Cortex of kidney (tissue), 1 donor: ENCODE data around the gene UACA.
"Not testable (repeated sequence)": the region's sequence is repeated elsewhere in the genome, so short reads cannot be mapped to it uniquely, and the experiment has no call there.

Experiments
- DNase-seq: peaks from one replicate; lab custom pipeline; 2025; lab: John Stamatoyannopoulos, UW

UACA gene

DNA sequence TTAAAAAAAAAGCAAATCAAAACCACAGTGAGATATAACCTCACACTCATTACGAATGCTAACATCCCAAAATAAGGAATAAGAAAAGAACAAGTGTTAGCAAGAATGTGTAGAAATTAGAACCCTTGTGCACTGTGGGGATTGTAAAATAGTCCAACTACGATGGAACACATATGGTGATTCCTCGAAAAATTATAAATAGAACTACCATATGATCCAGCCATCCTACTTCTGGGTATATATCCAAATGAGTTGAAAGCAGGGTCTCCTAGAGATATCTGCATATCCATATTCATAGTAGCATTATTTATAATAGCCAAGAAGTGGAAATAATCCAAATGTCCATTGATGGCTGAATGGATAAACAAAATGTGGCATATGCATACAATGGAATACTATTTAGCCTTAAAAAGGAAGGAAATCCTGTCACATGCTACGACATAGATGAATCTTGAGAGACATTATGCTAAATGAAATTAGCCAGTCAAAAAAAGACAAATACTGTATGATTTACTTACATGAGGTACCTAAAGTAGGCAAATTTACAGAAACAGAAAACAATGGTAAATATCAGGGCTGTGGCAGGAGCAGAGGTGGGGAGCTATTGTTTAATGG is 55.6 kb downstream of the UACA start:
- no peak for DNase-seq

DNA sequence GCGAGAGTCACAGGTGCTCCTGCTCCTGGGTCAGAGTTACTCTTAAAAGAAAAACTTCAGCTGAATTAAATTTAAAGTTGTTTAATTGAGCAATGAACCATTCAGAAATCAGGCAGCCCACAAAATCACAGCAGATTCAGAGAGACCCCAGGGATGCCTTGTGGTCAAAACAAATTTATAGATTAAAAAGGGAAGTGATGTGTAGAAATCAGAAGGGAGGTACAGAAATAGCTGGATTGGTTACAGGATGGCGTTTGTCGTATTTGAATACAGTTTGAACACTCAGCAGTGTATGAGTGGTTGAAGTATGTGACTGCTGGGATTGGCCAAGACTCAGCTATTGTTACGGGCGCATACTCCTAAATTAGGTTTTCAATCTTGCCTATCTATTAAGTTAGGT is 58.6 kb downstream of the UACA start:
- DNase-seq = no peak

DNA sequence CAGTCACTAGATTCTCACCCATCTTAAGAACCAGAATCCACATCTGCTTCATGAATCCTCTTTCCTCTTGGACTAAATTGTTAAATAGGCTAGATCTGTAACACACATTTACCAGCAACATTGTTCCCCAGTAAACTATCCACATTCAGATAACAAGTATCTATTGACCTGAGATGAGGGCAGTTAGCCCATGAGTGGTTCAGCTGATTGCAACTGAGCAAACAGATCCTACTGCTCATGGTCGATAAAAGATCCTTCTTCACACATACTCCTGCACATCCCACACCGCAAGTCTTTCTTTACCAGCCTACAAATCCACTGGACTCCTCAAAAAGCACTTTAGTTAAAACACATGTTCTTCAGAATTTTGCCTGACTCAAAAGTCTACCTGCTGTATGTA is 59.2 kb downstream of the UACA start:
- no peak for DNase-seq

DNA sequence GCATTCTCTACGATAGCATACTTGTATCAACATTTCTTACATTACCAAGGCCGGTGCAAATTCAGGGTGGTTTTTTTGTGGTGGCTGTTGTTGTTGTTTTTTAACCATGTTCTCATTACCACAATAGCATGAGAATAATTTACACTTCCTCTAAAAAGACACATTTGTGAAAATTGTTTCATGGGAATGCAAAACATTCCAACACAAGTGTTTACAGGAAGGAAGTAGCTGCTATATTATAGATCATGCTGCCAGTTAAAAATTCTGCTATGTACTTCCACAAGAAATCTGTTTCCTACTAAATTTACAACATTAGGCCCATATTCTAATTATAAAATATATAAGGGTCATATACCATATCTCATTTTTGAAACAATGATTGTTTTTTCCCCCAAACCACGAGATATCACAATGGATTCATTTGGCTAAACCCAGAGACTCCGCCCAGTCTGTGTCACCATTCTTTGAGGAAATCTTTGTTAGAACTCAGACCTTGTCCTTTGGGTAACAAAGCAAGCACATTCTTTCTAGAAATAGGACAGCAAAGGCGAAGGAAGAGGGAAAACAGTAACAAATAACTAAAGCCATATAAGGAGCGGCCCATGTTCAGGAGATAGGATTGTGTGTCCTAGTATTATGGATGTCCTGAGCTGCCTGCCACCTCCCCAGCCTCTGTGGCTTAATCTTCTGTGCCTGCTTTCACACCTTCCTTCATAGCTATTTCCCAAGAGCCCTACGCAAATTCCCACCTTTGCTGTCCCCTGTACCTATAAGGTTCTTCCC is 60.1 kb downstream of the UACA start:
- no peak for DNase-seq

DNA sequence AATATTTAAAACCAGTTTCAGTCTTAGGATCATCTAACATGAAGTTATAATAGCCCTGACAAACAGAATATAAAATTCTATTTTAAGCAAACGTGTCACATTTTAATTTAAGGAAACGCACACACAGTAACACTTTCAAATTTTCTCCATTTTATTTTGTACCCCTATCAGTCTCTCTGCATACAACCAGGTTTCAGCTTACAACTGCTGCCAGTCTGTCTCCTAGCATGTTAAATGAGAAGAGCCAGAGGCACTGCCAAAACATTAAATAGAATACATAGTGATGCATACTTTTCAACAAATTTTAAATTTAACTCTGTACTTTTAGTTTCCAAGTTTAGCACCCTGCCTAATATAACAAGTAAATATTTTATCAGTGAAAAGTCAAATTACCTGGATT is 60.8 kb downstream of the UACA start:
- DNase-seq = no peak

DNA sequence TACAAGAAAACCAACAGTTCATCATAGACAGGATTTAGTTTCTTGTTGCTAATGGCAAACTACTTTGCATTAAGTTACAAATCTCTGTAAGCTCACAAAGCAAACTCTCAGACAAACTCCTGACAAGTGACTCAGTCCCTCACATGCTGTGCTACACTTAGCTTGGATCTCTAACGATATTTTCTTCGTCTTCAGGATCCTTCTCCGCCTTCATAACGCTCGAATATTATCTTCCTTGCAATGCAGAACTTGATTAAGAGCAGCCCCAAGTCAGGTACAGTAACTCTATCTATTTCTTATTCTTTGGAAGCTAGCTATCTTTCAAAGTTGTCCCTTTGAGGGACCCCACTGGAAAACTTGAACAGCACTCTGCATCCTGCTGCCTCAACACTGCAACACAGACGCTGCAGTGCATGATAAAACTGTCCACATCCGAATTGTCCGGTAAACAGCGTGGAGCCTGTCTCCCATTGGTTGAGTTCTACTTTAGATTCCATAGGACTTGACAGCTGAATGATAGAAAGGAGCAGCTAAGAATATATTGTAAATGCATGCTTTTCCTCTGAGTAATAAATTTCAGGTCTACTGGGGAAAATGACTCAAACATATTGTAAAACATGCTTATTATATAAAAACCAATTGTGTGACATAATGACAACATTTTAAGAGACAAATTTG is 61.3 kb downstream of the UACA start:
- no peak for DNase-seq

DNA sequence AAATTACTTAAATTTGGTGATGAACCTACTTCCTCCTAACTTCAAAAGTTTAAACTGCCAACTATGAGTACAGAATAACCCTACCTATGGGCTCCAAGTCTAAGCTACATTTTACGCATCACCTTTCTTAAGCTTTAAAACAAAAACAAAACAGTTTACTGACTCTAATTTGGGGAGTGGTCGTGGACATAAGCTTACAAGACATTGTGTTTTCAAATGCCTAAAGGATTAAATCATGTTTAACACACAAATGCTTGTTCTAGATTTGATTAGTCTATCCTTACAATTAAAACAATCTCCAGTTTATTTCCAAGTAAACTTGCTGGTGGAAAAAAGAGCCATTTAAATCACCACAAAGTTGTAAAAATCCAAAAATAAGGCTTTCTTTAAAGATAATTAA is 62.2 kb downstream of the UACA start:
- no peak for DNase-seq

DNA sequence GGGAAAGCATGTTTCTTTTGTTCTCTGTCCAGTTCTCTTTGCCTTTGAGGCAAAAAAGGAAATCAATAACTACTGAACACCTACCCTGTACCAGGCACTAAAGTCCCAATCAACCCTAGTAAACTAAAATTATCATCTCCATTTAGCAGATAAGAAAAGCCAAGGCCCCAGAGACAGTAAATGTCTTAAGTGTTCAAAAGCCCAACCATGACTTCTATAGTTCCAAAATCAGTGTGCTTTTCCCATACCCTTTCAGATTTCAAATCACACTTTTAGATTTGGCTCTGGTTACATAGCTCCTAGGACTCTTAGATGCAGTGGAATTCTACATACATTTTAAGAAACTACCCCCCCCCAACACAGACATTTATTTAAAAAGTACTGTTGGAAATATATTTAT is 63.5 kb downstream of the UACA start:
- no peak for DNase-seq

DNA sequence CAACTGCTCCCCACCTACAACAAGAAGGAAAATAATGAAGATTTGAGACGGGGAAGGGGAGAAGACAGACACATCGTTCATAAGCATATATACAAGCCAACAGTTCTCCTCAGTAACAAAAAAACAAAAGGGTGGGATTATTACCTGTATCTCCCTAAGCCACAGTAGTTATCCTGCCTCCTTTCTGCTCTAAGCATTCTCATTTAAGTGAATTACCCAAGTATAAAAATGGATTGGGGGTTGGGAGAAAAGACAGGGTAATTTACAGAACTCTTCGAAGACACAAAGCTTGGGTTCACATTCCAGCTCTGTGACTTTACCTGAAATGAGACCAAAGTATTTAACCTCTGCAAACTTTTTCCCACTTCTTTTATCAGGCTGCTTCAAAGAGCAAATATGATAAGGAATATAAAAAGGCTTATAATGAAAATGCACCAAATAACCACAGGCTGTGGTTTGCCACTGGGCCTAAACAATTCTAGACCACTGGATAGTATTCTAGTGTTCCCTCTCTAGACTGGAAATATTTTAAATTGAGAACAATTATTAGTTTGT is 64.4 kb downstream of the UACA start:
- no peak for DNase-seq

DNA sequence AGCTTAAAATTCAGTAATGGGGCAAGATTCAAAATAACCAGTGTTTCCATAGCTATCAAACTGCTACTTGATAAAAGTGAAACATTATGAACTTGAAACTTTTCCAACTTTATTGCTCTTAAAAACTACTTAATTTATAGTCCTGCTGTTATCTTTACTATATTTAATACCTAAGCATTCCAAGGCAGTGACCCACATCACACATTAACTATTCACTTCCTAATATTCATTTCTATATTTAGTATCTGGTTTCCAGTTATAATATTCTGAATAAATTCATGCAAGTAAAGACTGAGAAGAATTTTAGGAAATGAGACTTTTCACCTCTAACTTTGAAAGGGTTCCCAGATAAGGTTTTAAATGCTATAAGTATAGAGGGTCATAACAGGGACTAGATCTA is 64.9 kb downstream of the UACA start:
- DNase-seq = no peak

DNA sequence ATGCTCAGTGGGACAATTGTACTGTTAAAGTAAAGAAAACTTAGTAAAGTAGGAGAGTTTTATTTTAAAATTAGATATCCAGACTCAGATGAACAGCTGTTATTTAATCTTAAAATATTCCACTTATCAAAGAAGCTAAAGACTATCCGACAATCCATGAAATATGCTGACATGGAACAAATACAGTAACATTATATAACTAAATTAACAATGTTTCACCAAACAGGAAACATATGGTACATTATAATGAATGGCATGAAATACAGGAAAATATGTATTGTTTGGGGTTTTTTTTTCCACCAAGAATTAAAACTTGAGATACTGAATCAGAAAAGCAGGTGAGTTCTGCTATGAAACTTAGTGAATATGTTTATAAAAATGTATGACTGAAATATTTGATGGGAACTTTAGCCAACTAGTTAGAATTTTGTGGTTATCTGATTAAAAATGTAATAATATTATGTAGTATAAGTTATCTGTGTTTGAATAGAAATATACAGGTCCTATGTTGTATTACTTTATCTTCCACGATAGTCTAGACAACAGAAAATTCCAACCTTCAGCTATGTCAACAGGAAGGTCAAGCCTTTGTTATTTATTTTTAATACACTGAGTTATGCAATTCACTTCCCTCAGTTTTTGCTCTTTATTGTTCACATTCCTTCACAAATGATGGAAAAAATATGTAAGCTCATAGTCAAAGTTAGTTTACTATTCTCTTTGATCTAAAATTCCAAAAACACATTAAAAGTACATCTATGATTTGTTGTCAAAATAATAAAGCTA is 72.7 kb downstream of the UACA start:
- no peak for DNase-seq

DNA sequence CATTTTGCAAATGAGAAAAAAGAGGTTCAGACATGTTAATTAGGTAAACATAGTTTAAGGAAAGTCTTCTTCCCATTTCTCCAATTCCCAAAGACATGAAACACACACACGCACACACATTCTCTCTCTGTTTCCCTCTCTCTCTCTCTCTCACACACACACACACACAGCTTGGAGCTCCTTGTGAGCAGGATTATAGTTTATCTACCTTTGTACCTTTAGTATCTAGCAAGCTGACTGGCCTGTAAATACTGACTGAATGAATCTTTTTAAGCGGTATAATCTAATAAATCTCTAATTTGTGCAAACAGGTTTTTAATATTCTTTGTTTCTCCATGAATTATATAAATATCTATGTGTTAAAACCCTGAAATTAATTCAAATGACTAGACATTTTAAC is 73.3 kb downstream of the UACA start:
- DNase-seq = no peak

DNA sequence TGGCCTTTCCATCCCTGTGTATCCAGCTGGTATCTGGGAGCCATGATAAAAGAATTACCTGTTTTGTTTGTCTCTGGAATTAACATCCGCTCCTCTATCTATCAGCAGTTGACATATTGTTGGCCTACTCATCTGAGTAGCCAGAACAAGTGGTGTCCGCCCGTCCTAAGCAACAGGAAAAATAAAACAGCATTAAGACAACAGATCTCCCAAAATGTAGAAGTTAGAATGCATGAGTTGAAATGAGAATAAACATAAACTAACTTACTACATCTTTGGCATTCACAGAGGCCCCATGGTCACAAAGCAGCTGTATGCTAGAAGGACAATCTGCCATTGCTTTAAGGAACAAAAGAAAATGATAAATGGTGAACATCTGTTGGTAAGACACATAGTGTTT is 75.9 kb downstream of the UACA start:
- DNase-seq = no peak

DNA sequence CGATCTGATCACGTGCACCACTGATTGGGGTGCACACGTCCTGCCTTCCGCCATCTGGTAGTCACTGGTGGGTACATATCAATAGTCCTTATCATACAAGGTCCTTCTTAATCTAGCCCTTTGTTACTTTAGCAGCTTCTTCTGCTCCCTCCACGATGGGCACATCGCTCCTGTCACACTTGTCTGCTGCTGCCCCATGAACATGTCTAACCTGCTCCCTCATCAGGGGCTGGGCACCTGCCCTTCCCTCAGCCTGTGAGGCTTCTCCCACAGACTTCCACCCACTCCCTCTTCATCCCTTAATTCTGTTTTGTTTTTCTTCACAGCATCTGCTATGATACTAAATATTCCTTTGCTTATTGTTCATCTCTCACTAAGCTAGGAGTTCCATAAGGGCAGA is 82.5 kb downstream of the UACA start:
- no peak for DNase-seq

DNA sequence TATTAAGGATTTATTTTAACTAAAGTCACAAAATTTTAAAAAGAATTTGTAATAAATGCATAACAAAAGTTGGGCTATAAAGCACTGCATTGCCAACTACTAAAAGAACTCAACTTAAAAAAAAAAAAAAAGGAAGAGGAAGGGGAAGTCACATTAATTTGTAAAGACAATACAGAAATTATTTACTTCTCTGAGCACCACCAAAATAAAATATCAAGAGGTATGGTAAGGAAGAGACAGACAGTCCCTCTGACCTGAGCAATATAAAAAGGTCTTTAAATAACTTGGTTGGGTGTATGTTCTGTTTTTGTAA is 83.5 kb downstream of the UACA start:
- no peak for DNase-seq

DNA sequence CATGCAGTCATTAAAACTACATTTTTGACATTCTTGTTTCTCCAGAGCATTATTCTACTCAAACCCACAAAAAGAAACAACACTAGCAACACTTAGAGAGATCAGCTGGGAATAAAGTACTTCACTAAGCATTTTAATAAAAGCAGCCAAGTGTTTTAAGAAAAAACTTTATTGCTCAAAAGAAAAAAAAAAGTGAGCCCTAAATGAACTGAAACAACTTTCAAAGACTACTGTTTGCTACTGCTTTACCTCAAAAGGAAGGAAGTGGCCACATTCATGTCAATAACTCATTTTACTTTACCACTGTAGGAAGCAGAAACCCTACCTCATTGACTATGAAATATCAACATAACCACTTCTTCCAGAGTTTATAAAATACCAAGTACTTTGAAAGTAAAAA is 91.3 kb downstream of the UACA start:
- DNase-seq = no peak

DNA sequence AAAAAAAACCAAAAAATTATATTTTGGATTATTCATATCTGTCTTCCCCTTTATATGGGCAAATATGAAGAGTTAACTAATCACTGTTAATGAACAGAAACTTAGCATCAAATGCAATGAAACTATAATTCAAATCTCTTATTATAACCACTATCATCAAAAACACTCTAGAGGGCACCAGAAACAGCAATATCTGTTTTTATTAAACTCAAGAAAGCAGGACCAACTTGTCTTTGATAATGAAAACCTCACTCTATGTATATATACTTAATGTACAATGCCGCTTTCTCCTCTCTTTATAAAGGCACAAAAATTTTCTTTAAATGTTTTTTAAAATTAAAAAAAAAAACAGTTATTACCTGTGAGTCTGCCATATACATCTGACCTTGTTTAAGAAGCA is 92.7 kb downstream of the UACA start:
- no peak for DNase-seq

DNA sequence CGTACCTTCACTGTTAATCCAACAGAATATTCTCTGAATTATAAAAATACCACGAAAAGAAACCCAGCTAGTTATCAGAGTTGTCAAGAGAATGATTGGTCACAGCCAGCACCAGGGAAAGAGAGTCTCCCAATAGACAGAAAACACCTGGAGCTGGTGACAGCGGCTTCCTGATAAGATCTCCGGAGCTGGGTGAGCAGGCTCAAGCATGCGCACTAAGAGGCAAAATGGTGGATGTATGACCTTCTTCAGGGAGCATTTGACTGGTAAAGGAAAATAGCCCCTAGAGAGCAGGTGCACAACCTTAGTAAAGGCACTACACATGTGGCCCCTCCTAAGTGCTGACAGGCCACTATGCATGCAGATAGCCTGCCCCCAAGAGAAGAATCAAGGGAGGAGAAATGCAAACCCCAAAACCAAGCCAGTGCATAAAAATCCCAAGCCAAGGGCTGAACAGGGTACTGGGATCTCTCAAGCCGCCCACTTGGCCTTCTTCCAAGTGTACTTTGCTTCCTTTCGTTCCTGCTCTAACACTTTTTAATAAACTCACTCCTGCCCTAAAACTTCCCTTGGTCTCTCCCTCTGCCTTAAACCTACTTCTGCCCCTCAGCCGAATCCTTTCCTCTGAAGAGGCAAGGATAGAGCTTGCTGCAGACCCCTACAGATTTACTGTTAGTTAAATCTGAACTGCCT is 93.2 kb downstream of the UACA start:
- no peak for DNase-seq

DNA sequence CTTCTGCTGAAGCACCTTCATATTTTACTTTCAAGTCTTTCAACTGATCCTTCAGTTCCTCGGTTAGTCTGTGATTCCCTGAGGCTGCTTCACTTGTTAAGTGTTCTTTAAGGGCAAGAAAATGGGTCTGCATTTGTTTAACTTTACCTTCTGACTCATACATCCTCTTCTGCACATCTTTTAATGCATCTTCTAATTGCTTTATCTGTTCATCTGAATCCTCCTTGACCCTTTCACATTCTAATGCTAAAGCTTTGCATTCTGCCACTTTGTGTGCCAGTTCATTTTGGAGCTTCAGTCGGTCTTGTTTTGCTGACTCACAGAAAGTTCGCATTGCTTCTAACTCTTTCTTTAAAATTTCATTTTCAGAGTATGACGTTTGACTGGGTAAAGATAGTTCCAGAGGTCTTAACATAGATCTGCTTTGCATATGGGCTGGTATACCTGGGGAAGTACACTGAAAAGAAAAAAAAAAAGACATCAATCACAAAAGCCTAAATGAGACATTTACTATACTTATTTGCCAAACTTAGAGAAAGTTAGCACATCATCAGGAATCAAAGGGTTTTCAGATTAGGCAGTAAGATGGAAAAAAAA is 94.3 kb downstream of the UACA start:
- no peak for DNase-seq

DNA sequence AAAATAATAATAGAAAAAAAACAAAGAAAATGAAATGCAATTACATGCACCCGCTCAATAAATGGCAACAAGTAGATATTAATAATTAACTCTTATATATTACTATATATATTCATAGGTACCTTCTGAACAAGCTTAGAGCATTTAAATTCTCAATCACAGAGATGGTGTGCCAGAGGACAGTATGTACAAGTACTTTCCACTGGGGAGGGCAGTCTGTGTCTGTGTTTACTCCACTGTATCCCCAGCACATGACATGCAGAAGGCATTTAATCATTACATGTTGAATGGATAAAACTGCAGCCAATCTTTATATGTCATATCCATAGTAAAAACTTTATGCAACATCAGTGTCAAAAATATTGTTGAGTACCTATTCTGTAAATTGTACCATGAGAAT is 97.8 kb downstream of the UACA start:
- DNase-seq = no peak

DNA sequence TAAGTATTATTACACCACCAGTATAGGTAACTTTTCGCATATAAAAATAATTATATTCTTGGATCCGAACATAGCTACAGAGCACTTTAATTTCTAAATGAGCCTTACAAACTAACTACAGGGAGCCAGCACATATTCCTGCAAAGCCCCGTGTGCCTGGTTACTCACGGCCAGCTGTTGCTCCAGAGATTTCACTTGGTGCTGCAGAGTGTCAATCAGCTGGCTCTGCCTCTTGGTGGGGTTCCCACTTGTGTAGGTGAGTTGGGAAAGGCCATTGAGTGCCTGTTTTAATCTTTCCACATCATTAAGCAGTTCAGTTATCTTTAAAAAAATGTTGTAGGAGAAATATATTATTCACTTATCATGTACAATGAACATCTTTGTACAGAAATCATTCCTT is 98.9 kb downstream of the UACA start:
- DNase-seq = no peak

DNA sequence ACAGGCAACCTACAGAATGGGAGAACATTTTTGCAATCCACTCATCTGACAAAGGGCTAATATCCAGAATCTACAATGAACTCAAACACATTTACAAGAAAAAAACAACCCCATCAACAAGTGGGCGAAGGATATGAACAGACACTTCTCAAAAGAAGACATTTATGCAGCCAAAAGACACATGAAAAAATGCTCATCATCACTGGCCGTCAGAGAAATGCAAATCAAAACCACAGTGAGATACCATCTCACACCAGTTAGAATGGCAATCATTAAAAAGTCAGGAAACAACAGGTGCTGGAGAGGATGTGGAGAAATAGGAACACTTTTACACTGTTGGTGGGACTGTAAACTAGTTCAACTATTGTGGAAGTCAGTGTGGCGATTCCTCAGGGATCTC is 100.3 kb downstream of the UACA start:
- DNase-seq = not testable (repeated sequence)
